Gastrocnemius medialis (tissue), 4 donors: ENCODE data around the gene MYL4.

ENCODE experiments used
- POLR2A ChIP-seq, 2 donors: fragments of 450-650 bp; IDR thresholded peaks; one replicate each; pipeline ENCODE4 v1.6.1; 2017; ENCODE audit warnings: antibody characterized with exemption in 2 of 2, mild to moderate bottlenecking in 2 of 2, moderate library complexity in 2 of 2
- TF ChIP-seq, protein P1 (sequence below), 5 experiments: fragments of 450-650 bp in 3 of 5; fragments of 200-600 bp in 2 of 5; sonication (generic) in 2 of 5; IDR thresholded peaks in 4 of 5; conservative IDR thresholded peaks in 1 of 5; 1 replicate in 4 of 5; 2 replicates in 1 of 5; pipeline ENCODE4 v1.5.1; 2016 to 2019; ENCODE audit warnings: antibody characterized with exemption in 5 of 5, mild to moderate bottlenecking in 3 of 5, moderate library complexity in 3 of 5

DNA sequence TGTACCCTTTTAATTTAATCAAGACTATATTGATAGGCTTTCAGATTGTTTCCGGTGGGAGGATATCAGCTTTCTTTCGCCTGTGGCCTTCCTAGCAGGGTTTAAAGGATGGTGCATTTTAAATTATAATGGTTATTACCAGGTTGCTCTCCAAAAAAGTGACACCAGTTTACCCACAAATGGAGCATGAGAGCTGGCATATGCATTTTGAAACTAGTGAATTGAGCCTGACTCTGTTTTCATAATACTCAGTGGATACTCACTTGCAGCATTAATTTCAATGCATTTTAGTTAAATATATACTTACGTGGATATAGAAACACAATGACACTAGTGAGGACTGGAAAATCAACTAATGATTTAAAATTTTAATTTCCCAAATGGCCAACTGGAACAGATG is 5.8 kb downstream of the MYL4 start:
- no peak for TF ChIP-seq POLR2A (IDR thresholded peaks at IDR 0.05)
- TF ChIP-seq, protein P1, sequence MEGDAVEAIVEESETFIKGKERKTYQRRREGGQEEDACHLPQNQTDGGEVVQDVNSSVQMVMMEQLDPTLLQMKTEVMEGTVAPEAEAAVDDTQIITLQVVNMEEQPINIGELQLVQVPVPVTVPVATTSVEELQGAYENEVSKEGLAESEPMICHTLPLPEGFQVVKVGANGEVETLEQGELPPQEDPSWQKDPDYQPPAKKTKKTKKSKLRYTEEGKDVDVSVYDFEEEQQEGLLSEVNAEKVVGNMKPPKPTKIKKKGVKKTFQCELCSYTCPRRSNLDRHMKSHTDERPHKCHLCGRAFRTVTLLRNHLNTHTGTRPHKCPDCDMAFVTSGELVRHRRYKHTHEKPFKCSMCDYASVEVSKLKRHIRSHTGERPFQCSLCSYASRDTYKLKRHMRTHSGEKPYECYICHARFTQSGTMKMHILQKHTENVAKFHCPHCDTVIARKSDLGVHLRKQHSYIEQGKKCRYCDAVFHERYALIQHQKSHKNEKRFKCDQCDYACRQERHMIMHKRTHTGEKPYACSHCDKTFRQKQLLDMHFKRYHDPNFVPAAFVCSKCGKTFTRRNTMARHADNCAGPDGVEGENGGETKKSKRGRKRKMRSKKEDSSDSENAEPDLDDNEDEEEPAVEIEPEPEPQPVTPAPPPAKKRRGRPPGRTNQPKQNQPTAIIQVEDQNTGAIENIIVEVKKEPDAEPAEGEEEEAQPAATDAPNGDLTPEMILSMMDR (IDR thresholded peaks at IDR 0.05 in 4 of 5, conservative IDR thresholded peaks at IDR 0.05 in 1 of 5) = no peak
